ENCODE results near the gene HLTF.

GRCh38 chr3:149003653-149004305 lies 82.6 kb downstream of the HLTF start:
- TF ChIP-seq CTCF (IDR thresholded peaks at IDR 0.05) (no peak), ZFX (IDR thresholded peaks at IDR 0.05; ENCODE audit: borderline replicate concordance) (no peak)
